ENCODE results near the gene ANO6. TPM values are rescaled to one million over a fixed set of nuclear protein-coding genes. Genes with fewer than 3 reads are reported as not detected.

The ANO6 gene
- total and polyA plus RNA-seq, 2 of the 4 experiments (the other 2 are of a cell fraction) = 21.6 to 41.0 TPM

DNA sequence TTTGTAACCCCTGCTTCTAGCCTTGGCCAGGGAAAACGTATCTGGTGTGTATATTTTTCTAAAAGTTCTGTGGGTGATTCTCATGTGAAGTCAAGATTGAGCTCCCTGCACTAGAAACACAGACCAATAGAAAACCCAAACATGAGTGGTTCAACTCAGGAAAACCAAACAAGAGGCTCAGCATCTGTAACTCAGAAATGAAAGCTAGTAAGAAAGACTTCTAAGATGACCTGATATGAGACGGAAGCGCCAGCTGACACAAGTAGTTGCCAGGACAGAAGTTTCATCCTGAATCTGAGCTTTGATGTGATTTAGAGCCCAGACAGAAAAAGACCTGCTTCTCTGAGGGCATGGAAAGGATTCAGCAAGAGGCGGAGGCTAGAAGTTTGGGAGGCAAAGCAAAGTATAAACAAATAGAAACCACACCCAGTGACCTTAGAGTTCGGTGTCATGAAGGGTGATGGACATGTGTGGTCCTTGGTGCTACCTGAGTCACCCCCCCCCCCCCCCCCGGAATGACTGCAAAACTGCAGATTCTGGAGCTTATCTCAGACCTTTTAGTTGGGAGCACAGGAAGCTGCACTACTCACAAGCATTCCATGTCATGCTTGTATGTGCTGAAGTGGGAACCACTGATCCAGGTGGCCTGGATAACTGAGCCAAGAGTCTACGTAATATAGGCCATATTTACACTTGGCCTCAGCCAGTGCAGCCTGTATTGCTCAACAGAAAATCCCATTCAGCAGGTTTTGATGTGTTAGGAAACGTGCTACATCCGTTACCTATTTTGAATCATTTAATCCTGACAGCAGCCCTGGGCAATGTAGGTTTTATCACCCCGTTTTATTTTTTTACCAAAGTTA is 191.3 kb downstream of the ANO6 start:
- H2BK5ac ChIP-seq (ENCODE audit: low read depth, low read length, poor library complexity, severe bottlenecking) = no peak overlapping the region
- H3K27ac ChIP-seq (ENCODE audit: insufficient read depth, low read length) = no peak overlapping the region
- H3K23ac ChIP-seq (ENCODE audit: low read depth, low read length) = no peak overlapping the region
- no peak overlapping the region for H3K18ac ChIP-seq (ENCODE audit: low read depth, low read length)
- no TSS peak for BruUV-seq (replicated peaks)
- no peak overlapping the region for H4K8ac ChIP-seq (ENCODE audit: low read depth in 2 of 2, low read length in 2 of 2)
- H2AFZ ChIP-seq (replicated peaks; ENCODE audit: low read length, poor library complexity) = no peak overlapping the region
- H4K91ac ChIP-seq (ENCODE audit: insufficient read depth, low read depth, low read length) = no peak overlapping the region
- H3K79me1 ChIP-seq (ENCODE audit: low read depth in 1 of 2, low read length in 2 of 2) = peaks cover 0 to 22% of the 10 kb centered on the region in 2 experiments; a peak in 2 of 4 replicates
- CTCF ChIA-PET = no interaction called here
- no peaks in the 10 kb centered on the region for H3K27me3 ChIP-seq (ENCODE audit: control insufficient read depth, insufficient read depth, low read length)
- no peak overlapping the region for H4K5ac ChIP-seq (ENCODE audit: low read depth, low read length)
- peaks cover 7% of the 10 kb centered on the region; the same call in 1 of the 2 replicates for H3K9me1 ChIP-seq (ENCODE audit: insufficient read depth, low read length)
- dilution Hi-C loops (cut with HindIII; ENCODE audit: low sequenced_read_pairs, unreplicated experiment) = no loop called here
- H3K56ac ChIP-seq (ENCODE audit: extremely low read depth, insufficient read depth, low read length) = no peak overlapping the region
- no peak overlapping the region for H2BK120ac ChIP-seq (ENCODE audit: low read depth, low read length)
- no peak overlapping the region for H2BK15ac ChIP-seq (ENCODE audit: low read depth, low read length)
- H3K4me3 ChIP-seq (ENCODE audit: insufficient read depth, low read depth, low read length) = no peak overlapping the region
- TF ChIP-seq MAZ (IDR thresholded peaks at IDR 0.05; ENCODE audit: borderline replicate concordance, low read depth, low read length) (no peak), FOS (IDR thresholded peaks at IDR 0.05; ENCODE audit: low read depth, low read length) (no peak), MAFK (IDR thresholded peaks at IDR 0.05; ENCODE audit: low read depth, low read length) (no peak), RAD21 (IDR thresholded peaks at IDR 0.05; ENCODE audit: low read length) (no peak), CTCF (conservative IDR thresholded peaks at IDR 0.05; ENCODE audit: low read depth, low read length) (no peak), CEBPB (IDR thresholded peaks at IDR 0.05; ENCODE audit: low read depth, low read length) (0 out of 2 replicates have a peak, but pooled peaks have one; percentile 14)
- 100% methylated on average over 2 of the region's 10 CpGs; no CpG with 5 or more reads in 1 of the 2 experiments for WGBS, 2 experiments (ENCODE audit: extremely low coverage in 2 of 2, insufficient read length in 1 of 2)
- H3K4me2 ChIP-seq (ENCODE audit: low read depth, low read length) = no peak overlapping the region
- H3K4me1 ChIP-seq (ENCODE audit: control insufficient read depth, insufficient read depth, low read length) = 0 out of 2 replicates have a peak, but pooled peaks cover 7% of the 10 kb centered on the region
- no peak overlapping the region for H3K4ac ChIP-seq (ENCODE audit: low read depth, low read length)
- no peaks in the 10 kb centered on the region for H4K20me1 ChIP-seq (ENCODE audit: insufficient read depth, low read length)
- H3K36me3 ChIP-seq (ENCODE audit: control insufficient read depth, insufficient read depth, low read length) = peaks cover 15% of the 10 kb centered on the region
- POLR2A ChIA-PET (ENCODE audit: unreplicated experiment) = no interaction called here
- no peak overlapping the region for H3K9ac ChIP-seq (ENCODE audit: low read depth, low read length)
- intact Hi-C loops (cut with micrococcal nuclease) = no loop called here
- in situ Hi-C loops (cut with MboI; ENCODE audit: low sequenced_read_pairs) = no loop called here
- H3K14ac ChIP-seq (replicated peaks; ENCODE audit: low read depth, low read length) = no peak overlapping the region
- no peak overlapping the region for H2AK9ac ChIP-seq (replicated peaks; ENCODE audit: low read depth, low read length, poor library complexity)
- ATAC-seq (ENCODE audit: low read depth) = no peak
- H3K9me3 ChIP-seq (ENCODE audit: control insufficient read depth, insufficient read depth, low read length) = no peaks in the 10 kb centered on the region
- H2BK20ac ChIP-seq (ENCODE audit: low read depth, low read length) = no peak overlapping the region
- DNase-seq = peak; percentile 83
- no peak overlapping the region for H2AK5ac ChIP-seq (ENCODE audit: low read depth, low read length)

Data from IMR-90 (cell line).